HG02973 (cell line): Measurements from ENCODE around the gene RNF215.
"Not testable (repeated sequence)": the region's sequence is repeated elsewhere in the genome, so short reads cannot be mapped to it uniquely, and the experiment has no call there.

Experiments
- ATAC-seq: cut with Tn5 transposase; IDR thresholded peaks from one replicate; pipeline ENCODE4 v1.9.1; 2021; ENCODE audit warnings: moderate library complexity; ENCODE audit not compliant: unreplicated experiment

RNF215 gene

DNA sequence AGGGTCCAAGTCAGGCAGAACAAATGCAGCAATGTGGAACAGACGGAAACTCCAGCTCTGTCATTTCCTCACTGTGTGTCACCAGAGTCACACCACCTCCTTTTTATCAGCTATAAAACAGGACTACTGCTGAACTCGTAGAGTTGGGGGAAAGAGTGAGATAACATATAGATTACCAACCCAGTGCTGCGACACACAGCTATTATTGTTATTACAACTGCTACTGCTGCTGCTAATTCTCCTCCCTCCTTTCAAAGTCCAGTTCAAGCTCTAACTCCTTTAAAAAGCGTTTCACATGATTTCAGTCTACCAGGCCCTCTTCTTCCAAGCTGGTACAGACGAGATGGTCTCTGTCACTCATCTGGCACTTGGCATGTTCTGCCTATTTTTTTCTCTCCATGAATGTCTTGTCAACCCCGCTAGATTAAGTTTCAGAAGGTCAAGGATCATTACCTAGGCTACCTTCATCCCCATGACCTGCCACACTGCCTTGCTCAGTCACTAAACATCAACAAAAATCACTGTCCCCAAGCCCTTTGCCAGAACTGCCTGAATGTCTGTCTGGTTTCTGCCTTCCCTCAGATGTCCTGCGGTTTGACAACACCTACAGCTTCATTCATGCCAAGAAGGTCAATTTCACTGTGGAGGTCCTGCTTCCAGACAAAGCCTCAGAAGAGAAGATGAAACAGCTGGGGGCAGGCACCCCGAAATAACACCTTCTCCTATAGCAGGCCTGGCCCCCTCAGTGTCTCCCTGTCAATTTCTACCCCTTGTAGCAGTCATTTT, 34.7 kb upstream of the RNF215 start:
- ATAC-seq, result no peak

DNA sequence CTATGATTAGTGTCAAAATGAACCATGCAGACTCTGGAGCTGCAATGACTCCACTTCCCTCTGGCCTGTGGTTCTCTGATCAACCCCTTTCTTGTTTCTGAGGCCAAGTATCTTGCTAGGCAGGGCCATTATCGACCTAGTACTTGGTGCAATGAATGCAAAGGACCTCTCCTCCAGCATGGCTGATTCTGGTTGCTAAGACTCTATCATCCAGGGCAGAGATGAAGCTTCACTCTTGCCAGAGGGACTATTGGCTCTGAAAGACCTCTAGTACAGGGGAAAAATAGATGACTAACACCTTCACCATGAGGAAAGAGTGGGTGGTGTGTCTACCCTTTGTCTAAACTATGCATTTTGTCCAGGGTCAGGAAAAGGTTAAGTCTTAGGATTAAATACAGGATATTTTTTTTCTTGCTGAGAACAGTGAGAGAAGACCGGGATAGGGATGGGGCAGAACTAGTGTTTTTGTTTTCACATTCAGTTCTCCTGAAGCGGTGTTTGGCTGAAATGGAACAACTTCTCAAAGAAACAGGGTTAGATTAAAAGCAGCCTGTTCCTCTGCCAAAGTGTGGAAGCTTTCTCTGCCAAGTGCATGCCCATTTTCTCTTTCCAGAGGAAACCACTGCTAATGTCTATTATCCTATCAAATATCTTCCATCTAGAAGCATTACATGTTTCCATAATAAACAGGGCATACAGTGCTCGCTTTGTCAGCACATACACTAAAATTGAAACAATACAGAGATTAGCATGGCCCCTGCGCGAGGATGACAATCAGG, 33.3 kb upstream of the RNF215 start:
- no peak for ATAC-seq

DNA sequence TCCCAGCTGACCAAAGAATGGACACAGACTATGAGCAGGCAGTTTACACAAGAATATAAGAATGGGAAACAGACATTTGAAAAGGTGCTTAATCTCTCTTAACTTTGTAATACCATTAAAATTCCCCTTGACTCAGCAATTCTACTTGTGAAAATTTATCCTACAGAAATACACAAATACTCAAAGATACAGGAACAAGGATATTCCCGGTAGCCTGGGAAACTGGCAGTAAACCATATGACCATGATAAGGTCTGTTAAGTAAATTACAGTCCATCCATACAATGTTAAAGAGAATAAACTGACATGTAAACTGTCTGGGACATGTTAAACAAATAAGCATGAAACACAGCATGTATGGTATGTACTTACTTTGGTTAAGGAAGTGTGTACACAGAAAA, 29.6 kb upstream of the RNF215 start:
- no peak for ATAC-seq

- no peak for ATAC-seq
Observed at GRCh38 chr22:30416403-30416802, 29.2 kb upstream of the RNF215 start.

- no peak for ATAC-seq
Observed at GRCh38 chr22:30414525-30415047, 27.4 kb upstream of the RNF215 start.

GRCh38 chr22:30413745-30414524, 26.7 kb upstream of the RNF215 start:
- no peak for ATAC-seq

GRCh38 chr22:30413001-30413400, 25.8 kb upstream of the RNF215 start:
- no peak for ATAC-seq

DNA sequence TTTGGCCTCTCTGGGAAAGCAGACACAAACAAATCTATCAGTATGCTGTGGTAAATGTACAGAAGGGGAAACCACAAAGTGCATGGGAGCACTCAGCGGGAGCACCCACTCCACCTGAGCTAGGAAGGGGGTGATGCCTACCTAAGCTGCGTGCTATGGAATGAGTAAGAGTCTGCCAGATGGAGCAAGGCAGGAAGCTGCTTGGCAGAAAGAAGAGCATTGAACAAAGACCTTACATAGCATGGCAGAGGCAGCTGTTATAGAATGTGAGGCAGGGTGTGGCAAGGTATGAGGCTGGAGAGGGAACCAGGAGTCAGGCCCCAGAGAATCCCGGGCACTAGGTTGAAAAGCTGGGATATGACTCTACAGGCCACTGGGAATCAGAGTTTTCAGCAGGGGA, 24.6 kb upstream of the RNF215 start:
- ATAC-seq, result no peak

DNA sequence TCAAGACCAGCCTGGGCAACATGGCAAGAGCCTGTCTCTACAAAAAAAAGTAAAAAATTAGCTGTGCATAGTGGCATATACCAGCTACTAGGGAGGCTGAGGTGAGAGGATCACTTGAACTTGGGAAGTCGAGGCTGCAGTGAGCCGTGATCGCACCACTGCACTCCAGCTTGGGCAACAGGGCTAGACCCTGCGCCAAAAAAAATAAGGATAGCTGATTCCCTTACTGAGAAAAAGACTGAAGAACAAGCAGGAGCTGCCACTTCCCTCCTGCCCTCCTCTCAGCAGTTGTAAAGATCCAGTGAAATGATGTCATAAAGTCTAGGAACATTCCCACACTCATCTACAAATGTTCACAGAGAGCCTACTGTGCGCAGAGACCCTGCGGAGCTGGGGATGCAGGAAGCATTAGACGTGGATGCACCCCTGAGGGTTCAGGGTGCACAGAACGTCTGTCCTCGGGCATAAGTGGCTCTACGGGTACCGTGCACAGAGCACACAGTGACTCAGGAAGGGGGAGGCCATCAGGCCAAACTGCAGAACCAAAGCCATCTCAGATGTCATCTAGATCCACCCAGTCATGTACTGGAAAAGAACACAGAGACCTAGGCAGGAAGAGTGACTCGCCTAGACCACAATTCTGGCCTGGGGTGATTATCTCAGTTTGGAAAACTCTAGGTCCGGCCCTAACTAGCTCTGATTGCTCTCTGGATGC, 21.3 kb upstream of the RNF215 start:
- ATAC-seq, result no peak

DNA sequence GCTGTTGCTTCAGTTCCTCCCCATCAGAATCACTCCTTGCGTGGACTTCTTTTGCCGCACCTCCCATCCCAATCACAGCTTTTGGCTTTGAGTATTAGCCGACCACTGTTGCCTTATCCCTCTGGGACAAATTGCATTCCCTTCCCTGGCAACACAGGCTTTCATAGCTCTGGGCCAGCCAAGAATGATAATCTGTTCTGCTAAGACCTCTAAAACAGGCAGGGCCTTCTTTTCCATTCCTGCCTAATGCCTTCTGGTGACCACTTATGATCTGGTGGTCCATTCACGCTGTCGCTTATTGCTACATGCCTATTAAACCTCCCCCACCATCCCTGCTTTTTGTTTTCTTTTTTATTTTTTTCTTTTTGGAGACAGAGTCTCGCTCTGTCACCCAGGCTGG, 19.2 kb upstream of the RNF215 start:
- ATAC-seq, result no peak

- no peak for ATAC-seq
Observed at GRCh38 chr22:30405731-30406130, 18.5 kb upstream of the RNF215 start.

DNA sequence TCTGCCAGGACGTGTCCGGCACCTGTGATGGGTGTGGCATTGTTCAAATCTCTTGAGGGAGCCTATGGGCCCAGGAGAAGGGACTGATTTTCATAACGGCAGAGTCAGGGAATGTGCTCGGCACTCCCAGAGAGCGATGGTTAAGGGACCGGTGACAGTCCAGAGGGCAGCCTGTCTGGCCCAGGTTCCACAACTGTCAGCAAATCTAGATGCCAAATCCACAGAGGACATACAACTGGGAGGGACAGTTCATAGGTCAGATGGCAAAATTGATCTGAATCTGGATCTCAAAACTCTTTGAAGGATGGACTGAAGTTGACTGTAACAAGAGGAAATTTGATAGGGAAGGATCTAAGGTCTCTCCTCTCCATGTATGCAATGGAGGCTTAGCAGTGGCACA, 17.1 kb upstream of the RNF215 start:
- no peak for ATAC-seq

GRCh38 chr22:30402766-30403104, 15.5 kb upstream of the RNF215 start:
- ATAC-seq, result not testable (repeated sequence)

DNA sequence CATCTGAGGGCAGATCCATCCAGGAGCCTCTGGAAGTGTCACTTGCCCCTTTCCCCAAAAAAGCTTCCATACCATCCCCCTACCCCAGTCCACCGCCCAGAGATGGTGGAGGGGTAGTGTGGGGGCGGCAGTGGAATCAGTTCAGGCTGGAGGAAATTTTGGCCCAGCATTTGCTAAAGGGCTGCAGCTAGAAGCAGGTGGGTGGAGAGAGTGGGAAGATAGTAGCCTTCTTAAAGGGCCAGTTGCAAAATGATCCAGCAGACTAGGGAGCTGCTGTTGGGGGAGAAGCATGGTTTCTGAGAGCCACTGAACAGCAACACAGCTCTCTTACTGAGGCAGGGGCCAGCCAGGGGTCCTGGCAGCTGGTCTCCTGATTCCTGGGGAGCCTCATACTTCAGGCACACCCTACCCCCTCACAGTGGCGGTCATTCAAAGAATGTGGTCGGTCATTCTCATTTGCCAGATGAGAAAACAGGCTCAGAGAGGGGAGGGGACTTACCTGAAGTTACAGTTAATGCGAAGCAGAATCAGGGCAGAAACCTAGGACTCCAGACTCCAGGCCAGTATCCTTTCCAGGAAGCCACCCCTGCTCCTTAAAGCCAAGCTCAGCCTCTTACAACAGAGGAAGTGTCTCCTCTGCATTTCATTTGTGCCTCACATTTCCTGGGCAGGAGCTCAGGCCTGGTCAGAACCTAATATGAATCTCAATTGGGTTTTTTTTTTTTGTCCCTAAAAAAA, 15.0 kb upstream of the RNF215 start:
- ATAC-seq, result no peak

GRCh38 chr22:30401024-30401423, 13.8 kb upstream of the RNF215 start:
- ATAC-seq, result not testable (repeated sequence)

GRCh38 chr22:30400159-30400558, 12.9 kb upstream of the RNF215 start:
- no peak for ATAC-seq

DNA sequence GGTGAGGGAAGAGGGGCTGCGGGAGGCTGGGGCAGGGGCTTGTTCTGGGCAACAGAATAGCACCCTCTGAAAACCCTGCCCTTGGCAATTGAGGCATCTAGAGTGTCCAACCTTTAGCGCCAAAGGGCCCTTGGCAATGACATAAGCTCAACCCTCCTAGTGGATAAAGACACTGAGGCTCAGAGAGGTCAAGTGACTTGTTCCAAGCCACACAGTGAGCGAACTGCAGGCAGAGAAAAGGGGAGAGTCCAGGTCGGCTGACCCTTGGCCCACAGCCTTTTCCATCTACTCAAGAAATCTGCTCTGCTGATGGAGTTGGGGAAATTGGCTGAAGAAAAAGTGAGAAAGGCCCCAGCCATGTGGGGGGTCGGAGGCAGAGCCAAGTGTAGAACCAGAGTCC, 12.5 kb upstream of the RNF215 start:
- no peak for ATAC-seq

GRCh38 chr22:30398685-30399680, 11.8 kb upstream of the RNF215 start:
- ATAC-seq, result no peak
